Glomerular visceral epithelial cell (primary cell): Measurements from ENCODE around the gene PPP6R3.
"Not testable (repeated sequence)": the region's sequence is repeated elsewhere in the genome, so short reads cannot be mapped to it uniquely, and the experiment has no call there.

ENCODE experiments used
- DNase-seq: peaks from one replicate; pipeline ENCODE4 v3.0.0-alpha.2; 2016; ENCODE audit errors: extremely low spot score

Gene PPP6R3

DNA sequence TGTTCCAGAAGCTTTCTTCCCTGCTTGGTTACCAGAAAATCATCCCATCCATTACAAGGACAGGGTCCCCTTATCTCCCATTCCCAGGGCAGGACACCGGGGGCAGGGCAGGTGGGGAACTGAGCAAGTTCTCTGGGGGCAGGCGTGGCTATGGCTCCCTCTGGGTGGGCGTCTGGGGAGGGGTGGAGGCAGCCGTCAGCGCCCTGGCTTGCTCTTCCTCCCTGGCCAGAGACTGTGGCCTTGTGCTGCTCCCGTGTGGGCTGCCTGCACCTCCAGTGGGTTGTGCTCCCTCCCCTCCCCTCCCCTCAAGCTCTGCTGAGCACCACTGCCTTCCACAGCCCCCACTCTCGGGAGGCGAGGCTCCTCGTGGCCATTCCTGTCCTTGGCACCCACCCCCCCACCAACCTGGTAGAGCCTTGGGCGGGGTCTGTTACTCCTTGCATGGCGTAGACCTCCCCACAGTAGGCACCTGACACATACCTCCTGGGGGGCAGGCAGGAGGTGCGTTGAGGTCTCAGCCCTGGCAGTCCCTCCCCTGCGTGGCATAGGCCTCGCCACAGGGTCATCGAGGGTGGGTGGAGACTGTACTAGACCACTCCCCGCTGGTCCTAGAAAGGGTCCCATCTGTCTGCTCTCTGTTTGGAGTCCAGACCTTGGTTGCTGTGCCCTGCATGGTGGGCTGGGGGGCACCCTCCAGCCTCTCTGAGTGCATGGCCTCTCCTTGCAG is 24.2 kb upstream of the PPP6R3 start:
- no peak for DNase-seq

DNA sequence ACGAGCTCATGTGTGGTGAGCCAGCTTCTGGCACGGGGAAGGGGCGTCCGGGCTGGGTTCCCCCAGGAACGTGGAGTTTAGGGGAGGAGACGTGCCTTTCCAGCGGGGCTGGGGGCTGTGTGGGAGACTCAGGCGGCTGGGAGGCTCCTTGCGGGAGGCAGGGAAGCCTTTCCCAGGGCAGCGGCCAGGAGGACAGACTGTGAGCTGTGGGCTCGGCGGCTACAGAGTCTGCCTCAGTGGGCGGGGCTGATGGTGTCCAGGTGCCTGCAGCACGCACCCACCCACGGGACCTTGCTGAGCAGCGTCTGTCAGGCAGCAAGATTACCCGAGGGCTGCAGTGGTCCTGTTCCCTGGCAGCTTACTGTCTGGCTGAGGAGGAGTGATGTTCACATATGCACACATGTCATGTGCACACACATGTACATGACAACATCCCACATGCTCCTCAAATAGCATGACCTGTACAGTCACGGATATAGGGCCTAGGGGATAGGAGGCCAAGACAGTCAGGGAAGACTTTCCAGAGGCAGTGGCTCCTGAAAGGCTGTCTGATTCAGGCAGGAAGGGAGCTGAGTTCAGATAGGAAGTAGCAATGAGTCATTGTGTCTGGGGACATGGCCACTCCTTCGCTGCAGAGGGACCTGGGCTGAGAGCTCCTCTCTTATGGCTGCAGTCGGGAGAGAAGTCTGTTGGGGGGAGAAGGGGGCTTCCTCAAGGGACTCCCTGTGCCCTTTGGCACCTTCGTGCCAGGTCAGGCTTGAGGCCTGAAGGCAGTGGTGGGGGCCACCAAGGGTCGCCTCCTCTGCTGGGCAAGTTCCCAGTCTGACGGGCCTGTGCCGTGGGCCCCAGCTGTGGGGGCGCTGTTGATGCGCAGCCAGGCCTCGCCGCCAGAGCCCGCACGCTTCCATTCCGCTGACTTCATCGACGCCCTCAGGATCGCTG is 23.3 kb upstream of the PPP6R3 start:
- peak; percentile 26 for DNase-seq

DNA sequence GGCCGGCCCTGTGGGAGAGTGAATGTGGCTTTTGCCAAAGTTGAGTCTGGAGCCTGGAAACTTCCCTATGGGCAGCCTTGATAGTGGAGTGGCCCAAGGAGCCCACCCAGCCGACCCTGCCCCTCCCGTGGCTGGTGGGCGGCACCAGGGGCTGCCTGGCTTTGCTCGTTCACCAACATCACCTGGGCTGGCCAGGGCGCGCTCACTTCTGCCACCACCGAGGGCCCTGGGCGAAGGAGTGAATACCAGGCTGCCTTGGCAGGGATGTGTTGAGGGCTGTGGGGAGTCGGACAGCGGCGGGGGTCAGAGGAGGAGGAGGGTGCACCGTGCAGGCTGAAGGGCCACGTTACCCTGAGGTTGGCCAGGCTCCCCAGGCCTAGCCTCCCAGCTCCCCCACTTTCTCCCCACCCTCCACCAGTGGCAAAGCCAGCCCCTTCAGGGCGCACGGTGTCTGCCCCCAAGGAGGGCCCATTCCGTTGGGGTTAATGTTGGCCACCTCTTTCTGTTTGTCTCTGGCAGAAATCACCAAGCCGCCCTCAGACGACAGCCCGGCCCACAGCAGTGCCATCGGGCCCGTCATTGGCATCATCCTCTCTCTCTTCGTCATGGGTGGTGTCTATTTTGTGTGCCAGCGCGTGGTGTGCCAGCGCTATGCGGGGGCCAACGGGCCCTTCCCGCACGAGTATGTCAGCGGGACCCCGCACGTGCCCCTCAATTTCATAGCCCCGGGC is 22.5 kb upstream of the PPP6R3 start:
- no peak for DNase-seq

DNA sequence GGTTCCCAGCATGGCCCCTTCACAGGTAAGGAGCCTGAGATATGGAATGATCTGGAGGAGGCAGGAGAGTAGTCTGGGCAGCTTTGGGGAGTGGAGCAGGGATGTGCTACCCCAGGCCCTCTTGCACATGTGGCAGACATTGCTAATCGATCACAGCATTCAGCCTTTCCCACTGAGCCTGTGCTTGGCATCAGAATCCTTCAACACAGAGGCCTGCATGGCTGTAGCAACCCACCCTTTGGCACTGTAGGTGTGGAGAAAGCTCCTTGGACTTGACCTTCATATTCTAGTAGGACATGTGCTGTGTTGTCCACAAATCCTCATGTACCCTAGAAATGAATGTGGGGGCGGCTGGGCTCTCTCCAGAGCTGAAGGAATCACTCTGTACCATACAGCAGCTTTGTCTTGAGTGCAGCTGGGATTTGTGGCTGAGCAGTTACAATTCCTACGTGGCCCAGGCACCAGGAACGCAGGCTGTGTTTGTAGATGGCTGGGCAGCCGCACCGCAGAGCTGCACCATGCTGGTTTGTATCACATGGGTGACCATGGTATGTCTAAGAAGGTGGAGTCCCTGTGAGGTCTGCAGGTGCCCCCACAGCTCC is 21.8 kb upstream of the PPP6R3 start:
- DNase-seq, result no peak

- no peak for DNase-seq
Measured at GRCh38 chr11:68439355-68440065, 21.0 kb upstream of the PPP6R3 start.

- DNase-seq, result no peak
Measured at GRCh38 chr11:68440224-68440623, 20.3 kb upstream of the PPP6R3 start.

- DNase-seq, result peak; percentile 21
Measured at GRCh38 chr11:68441466-68442230, 18.9 kb upstream of the PPP6R3 start.

DNA sequence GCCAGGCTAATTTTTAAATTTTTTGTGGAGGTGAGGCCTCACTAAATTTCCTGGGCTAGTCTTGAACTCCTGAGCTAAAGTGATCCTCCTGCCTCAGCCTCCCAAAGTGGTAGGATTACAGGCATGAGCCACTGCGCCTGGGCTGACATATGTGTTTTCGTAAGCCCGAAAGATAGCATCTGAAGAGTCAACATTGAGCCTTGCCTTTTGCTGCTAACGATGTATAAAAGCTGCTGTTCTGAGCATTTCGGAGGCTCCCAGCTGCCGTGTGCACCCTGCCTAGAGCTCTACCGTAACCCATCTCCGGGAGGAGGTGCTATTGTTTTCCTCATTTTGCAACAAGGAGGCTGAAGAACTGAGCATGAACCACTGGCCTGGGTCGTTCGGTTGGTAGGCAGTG is 18.1 kb upstream of the PPP6R3 start:
- no peak for DNase-seq

DNA sequence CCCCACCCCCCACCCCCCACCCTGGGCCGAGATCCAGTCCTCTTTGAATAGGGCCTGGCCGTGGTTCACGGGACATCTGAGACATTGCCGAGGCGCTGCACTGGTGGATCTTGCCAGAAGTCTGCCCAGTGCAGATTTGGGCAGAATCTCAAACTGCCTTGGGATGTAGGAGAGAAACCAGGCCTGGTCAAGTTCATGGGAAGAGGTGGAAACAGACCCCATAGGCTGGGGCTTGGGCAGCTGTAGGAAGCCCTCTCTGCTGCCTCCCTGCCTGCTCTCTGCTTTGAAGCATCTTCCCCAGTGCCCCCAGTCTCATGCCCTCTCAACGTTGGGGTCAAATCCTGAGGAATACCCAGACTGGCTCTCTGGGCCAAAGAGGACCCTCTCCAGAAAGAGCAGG is 16.0 kb upstream of the PPP6R3 start:
- DNase-seq, result no peak

- no peak for DNase-seq
Measured at GRCh38 chr11:68445531-68446035, 15.0 kb upstream of the PPP6R3 start.

- no peak for DNase-seq
Measured at GRCh38 chr11:68446046-68446725, 14.4 kb upstream of the PPP6R3 start.

GRCh38 chr11:68447015-68447801 is 13.3 kb upstream of the PPP6R3 start:
- peak; percentile 72 for DNase-seq

DNA sequence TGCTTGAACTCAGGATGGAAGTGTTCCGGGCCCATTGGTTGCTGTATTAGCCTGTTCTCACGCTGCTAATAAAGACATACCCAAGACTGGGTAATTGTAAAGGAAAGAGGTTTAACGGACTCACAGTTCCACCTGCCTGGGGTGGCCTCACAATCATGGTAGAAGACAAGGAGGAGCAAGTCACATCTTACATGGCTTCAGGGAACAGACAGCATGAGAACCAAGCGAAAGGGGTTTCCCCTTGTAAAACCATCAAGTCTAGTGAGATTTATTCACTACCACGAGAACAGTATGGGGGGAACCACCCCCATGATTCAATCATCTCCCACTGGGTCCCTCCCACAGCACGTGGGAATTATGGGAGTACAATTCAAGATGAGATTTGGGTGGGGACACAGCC is 12.6 kb upstream of the PPP6R3 start:
- not testable (repeated sequence) for DNase-seq

DNA sequence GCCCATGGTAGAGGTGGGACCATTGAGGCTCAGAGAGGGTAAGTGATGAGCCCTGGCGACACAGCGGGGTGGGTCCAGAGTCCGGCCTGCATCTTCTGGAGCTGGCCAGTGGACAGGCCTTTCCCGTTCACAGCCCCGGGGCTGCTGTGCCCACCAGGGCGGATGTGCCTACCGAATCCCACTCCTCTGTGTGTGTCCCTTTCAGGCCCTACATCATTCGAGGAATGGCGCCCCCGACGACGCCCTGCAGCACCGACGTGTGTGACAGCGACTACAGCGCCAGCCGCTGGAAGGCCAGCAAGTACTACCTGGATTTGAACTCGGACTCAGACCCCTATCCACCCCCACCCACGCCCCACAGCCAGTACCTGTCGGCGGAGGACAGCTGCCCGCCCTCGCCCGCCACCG is 11.9 kb upstream of the PPP6R3 start:
- DNase-seq, result no peak

DNA sequence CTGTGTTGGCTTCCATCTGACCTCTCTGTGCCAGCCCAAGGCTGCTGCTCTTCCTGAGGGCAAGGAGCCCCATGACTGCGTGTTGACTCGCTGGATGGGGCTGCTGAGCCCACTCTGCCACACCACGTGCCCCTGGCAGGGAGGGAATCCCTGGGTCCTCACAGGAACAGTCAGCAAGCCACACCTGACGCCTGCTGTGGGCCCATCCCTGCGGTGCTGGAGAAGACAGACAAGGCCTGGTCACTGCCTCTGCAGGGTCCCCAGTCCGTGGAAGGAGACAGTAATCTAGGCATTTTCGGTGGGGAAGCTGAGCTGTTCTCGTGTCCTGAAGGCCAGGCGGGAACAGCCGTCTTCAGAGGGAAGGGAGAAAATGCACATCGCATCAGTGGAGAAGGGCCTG is 10.6 kb upstream of the PPP6R3 start:
- DNase-seq, result no peak

DNA sequence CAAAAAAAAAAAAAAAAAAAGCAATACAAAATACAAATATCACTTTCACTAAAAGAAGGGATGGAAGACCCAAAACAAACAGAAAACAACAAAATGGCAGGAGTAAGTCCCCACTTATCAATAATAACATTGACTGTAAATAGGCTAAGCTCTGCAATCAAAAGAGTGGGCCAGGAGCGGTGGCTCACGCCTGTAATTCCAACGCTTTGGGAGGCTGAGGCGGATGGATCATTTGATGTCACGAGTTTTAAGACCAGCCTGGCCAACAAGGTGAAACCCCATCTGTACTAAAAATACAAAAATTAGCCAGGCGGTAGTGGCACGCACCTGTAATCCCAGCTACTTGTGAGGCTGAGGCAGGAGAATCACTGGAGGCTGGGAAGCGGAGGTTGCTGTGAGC is 9.8 kb upstream of the PPP6R3 start:
- DNase-seq, result no peak

DNA sequence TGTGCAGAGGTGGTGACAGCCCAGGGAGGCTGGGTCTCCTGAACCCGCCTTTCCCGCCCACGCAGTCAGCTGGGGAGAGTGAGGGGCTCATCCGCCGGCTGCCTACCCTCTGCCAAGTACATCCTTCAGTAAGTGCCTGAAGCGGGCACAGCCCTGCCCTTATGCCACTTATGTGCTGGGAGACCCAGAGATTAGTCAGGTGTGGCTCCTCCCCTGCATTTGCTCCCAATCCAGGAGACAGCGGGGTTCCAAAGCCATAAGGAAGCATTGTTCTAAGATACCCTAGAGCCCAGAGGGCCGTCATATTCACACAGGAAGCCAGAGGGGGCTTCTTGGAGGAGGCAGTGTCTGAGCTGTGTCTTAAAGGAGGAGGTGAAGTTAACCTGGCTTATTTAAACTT is 5.8 kb upstream of the PPP6R3 start:
- DNase-seq, result no peak

- DNase-seq, result no peak
Measured at GRCh38 chr11:68455485-68455884, 5.1 kb upstream of the PPP6R3 start.
